Activated effector memory CD4-positive, alpha-beta T cell treated with Interleukin-2 at 50 U/mL for 16 hours (primary cell): ENCODE data around the gene ARHGEF33.

Experiments used
- DNase-seq: peaks from one replicate; pipeline ENCODE4 v3.0.0-alpha.2; 2020

ARHGEF33 gene

GRCh38 chr2:38966006-38966405 lies 76.3 kb downstream of the ARHGEF33 start:
- no peak for DNase-seq

GRCh38 chr2:38966678-38967077 lies 77.0 kb downstream of the ARHGEF33 start:
- no peak for DNase-seq

DNA sequence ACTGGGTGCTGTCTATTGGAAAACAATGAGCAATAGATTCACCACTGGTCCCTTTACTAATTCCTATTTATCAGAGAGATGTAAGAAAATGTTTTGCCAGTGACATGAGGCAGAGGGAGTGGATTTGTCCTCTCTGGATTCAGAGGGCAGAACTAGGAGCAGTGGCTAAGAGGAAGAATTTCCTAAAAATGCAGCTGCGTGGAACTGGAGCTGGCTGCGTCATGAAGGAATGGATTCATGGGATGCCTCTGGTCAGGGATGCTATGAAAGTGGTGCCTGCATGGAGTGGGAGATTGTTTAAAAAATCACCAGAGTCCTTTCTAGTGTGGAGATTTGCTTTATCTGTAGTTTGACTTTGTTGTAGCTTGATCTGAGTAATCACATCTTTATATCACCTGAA lies 78.3 kb downstream of the ARHGEF33 start:
- no peak for DNase-seq

DNA sequence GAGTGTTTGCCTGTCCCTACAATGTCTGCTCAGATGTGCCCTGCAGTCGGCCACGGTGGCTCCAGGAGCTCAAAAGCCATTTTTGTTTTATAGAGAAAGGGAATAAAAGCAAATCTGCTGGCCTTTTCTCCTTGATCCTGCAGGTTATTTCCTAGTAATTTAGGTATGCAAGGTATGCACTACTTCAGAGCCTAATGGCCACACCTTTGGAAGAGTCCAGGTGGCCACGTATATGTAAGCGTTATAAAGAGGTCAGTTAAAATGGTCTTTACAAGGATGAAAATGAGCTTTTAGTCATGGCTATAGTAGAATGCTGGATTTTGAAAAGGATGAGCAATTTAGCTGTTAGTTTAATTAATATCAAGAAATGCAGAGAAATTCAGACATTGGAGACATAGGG lies 81.7 kb downstream of the ARHGEF33 start:
- no peak for DNase-seq

GRCh38 chr2:38973266-38973665 lies 83.6 kb downstream of the ARHGEF33 start:
- no peak for DNase-seq

GRCh38 chr2:38975042-38975441 lies 85.4 kb downstream of the ARHGEF33 start:
- DNase-seq = no peak

- no peak for DNase-seq
Measured at GRCh38 chr2:38977047-38977446, 87.4 kb downstream of the ARHGEF33 start.

GRCh38 chr2:38978296-38978903 lies 88.7 kb downstream of the ARHGEF33 start:
- no peak for DNase-seq

GRCh38 chr2:38978908-38979307 lies 89.2 kb downstream of the ARHGEF33 start:
- no peak for DNase-seq

DNA sequence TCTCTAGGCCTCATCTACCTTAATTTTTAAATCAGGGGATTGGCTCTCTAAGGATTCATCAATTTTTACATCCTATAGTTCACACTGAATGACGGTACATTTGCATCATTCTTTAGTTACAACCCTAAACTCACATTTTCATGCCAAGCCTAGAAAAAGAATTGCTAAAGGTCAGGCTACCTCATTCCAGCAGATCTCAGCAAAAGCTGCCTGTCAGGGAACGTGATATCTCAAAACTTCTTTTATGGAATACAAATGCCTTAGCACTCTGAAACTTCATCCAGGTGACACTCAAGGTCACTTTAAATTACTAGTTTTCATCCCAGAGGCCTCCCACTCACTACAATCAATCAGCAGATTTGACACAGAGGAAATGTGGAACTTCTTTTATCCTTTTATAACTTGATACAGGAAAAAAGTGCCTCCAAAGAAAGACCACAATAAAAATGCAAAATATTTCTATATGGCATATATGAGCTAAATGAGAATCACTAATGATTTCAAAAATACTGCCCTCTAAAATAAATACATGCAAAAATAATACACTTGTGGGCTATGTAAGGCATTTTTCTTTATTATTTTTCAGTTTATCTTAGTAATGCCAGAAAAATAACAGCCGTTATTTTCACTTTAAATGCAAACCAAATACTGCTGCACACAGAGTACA lies 91.5 kb downstream of the ARHGEF33 start:
- DNase-seq = no peak

DNA sequence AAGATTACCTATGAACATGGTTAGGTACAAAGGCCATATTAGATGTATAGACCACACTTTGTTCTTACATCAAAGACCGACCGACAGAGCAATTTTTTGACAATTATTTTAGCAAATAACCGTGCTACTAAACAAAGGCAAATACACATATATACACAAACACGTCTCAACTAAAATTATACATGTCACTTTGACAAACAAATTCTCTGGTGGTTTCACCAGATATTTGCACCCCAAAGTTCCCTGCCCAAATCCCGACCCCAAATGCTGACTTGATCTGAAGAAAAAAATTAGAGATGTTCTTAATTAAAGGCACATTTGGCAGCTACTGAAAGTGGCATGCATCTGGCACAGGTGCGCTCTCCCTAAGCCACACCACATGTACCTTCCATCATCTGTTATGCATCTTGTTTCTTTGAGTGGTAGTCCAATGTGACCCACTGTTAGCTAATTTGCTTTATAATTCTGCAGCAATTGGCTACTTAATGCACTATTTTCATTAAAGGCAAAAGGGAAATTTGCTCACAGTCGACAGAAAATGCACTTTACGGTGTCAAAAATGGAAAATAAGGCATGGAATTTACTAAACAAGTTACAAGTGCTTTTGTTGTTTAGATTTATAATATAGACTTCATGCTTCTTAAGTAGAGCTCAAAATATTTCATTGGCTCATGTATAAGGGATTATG lies 92.1 kb downstream of the ARHGEF33 start:
- DNase-seq = no peak

GRCh38 chr2:38982498-38982897 lies 92.8 kb downstream of the ARHGEF33 start:
- no peak for DNase-seq

DNA sequence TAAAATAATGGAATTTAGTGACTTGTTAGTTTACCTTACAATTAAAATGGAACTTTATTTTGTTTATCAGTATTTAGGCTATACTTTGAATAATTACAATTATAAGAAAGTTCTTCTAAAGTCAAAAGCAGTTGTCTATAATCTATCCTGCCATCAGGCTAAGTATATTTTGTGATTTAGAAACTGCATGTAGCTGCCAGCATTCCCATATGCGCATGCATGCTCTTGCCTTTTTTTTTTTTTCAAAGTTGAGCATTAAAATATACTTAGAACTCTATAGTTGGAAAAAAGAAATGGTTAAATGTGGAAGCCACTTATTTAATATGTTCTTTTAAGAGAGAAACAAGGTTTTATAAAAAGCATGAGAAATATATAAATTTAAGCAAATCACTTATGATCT lies 99.0 kb downstream of the ARHGEF33 start:
- no peak for DNase-seq

DNA sequence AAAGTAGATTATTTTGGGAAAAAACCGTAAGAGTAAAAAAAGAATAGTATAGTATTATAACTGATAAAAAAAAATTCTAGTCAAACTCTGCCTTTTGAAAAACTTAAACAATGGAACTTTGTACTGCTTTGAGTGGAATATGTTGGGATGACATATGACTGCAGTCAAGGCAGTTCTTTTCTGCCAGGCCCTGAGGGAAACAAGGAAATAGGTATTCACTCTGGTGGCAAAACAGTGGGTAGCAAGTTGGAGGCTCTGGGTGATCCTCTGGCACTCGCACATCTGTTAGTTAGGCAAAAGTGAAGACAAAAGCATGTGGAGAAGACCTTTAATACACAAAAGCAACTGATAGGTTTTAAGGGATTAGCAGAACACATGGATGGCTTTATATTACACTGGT lies 102.2 kb downstream of the ARHGEF33 start:
- DNase-seq = no peak

- no peak for DNase-seq
Measured at GRCh38 chr2:38997781-38998180, 108.1 kb downstream of the ARHGEF33 start.

- DNase-seq = no peak
Measured at GRCh38 chr2:39000552-39000951, 110.9 kb downstream of the ARHGEF33 start.

DNA sequence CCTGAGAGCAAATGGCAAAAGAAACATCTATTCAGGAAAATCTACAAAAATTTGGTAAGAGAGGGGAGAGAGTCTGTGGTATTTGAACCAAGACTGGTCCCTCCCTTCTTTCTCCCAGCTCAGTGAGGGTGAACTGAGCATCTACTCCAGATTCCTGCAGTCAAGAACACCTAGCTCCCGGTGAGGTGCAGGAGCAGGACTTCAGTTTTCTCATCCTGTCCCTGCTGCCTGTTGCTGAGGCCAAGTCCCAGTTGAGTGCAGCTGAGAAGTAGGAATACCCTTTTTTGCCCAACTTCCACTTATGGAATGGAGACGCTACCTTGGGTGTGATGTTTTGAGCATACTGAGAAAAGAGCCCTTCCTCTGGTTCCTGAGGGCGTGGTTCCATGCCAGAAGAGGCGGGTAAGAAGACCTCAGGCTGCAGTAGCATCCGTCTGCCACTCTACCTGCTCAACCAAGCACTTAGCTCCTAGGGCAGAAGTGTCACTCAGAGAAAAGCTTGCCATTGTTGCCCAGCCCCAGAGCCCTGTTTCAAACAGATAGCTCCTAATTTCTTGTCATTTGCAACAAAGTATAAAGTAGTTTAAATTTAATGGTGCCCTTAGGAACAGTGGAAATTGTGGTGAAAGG lies 118.3 kb downstream of the ARHGEF33 start:
- no peak for DNase-seq

DNA sequence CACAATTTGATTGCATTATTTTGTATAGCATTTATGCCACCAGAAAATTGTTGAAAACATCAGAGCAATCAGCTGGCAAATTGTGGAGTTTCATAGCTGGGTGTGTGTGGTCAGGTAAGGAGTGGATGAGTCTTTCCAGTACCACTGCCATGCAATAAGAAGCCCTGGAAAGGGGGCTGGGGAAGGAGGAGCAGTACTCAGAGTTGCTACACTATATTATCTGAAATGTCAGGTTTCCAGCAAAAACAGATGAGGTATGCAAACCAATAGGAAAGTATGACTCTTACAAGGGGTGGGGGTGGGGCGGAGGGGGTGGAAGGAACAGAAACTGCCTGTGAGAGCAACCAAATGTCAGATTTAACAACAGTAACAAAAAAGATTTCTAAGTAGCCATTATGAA lies 119.0 kb downstream of the ARHGEF33 start:
- no peak for DNase-seq

DNA sequence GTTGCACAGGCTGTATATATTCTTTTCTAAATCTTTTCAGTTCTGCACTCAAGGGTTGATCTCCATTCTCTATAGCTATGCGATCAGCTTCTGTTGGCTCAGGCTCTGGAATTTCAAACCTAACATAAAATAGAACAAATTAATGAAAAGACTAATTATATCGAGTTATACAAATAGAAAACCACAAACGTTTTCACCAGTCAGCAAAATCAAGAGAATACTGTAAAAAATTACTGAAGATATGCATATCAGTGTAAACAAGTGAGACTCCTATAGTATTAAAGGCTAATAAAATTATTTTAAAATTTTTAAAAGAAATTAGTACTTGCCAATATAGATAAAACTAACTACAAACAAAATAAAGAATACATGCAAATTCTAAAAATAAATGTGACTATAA lies 124.2 kb downstream of the ARHGEF33 start:
- no peak for DNase-seq

GRCh38 chr2:39015424-39015823 lies 125.7 kb downstream of the ARHGEF33 start:
- DNase-seq = no peak

DNA sequence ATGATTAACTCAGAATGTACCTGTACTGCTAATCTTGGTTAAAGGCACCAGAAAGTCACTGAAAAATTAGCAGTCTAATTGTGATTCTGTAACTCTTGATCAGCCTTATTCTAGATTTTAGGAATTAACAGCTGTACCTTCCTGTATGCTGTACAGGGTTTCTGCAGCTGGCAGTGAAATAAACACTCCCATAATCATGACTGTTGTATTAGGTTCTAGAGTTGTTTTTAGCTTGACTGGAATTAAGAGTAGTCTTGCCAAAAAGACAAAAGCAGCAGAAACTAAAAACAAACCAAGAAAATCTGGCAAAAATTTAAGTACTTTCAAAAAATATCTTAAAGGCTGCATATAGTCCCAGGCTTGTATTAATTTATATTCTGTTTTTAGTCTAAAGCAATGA lies 127.7 kb downstream of the ARHGEF33 start:
- DNase-seq = no peak

- no peak for DNase-seq
Measured at GRCh38 chr2:39018638-39019037, 129.0 kb downstream of the ARHGEF33 start.

DNA sequence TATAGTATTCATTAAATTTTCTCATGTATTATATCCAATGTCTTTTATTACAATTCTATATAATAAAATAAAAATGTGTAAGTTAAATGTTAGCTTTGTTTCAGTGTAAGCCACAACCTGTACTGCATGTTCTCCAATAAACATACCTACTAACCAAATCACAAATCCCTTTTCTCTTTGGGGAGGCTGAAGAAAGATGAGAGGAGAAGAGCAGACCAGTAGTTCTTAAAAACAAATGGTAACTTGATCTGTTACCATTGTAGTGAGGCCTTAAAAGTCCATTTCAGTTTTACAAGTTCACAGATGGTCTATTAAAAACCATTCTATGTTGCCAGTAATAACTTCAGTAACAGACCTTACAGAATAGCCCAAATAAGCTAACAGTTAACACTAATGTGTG lies 130.7 kb downstream of the ARHGEF33 start:
- DNase-seq = no peak

DNA sequence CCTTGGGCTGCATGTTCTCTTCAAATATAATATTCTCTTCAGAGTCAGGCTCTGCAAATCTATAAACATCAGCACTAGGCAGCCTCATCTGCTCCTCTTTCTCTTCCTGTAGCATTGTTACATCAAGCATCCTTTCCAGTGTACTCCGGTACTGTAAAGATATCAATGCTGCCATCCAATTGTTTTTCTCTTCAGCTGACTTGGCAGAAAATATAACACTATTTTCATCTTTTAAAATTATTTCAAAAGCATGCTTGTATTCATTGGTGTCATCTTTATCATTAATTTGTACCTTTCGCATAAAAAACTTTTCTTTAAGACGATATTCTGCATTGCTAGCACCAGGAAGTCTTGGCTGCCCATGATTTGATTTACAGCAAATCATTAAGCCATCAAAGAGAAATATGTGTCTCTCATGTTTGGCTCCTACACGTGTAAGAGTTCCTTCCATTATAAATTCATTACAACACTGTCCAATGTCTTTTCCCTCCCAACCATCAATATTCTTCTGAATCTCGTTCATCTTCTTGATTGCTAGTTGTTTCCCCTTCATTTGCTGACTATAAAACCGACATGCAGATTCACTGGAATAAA lies 133.1 kb downstream of the ARHGEF33 start:
- no peak for DNase-seq
